Neural cell (in vitro differentiated cells): ENCODE measurements around the gene POLR3B. TPM values are rescaled to one million over a fixed set of nuclear protein-coding genes. Genes with fewer than 3 reads are reported as not detected.

Source experiments
- H2AFZ ChIP-seq: fragments of 200-600, 300-800 bp; sonication (generic), shearing (Covaris generic); 2 replicates; pipeline ENCODE4 v1.6.0; 2014; ENCODE audit warnings: low read depth, mild to moderate bottlenecking, antibody characterized with exemption, low read length, moderate library complexity
- H3F3A ChIP-seq: fragments of 200-600 bp; shearing (Covaris generic); 2 replicates; pipeline ENCODE4 v1.6.1; 2016; ENCODE audit warnings: mild to moderate bottlenecking, moderate library complexity, mixed read lengths, antibody characterized with exemption, low read length; ENCODE audit not compliant: insufficient read depth, poor library complexity, severe bottlenecking
- H3K27ac ChIP-seq: fragments of 200-600, 300-800 bp; sonication (generic), shearing (Covaris generic); 2 replicates; pipeline ENCODE4 v1.5.1; 2014; ENCODE audit warnings: mild to moderate bottlenecking, low read length, moderate library complexity
- H3K27me3 ChIP-seq: fragments of 300-800, 200-600 bp; sonication (generic), shearing (Covaris generic); 2 replicates; pipeline ENCODE4 v1.6.0; 2014; ENCODE audit warnings: mild to moderate bottlenecking, low read depth, low read length, moderate library complexity; ENCODE audit not compliant: insufficient read depth
- H3K36me3 ChIP-seq: fragments of 300-800, 200-600 bp; sonication (generic), shearing (Covaris generic); 2 replicates; pipeline ENCODE4 v1.5.1; 2014; ENCODE audit warnings: mild to moderate bottlenecking, antibody characterized with exemption, low read length, moderate library complexity; ENCODE audit not compliant: insufficient read depth
- H3K4me2 ChIP-seq: fragments of 300-800, 200-600 bp; sonication (generic), shearing (Covaris generic); 2 replicates; pipeline ENCODE4 v1.6.0; 2014; ENCODE audit warnings: mild to moderate bottlenecking, low read length
- H3K4me3 ChIP-seq: fragments of 300-800, 200-600 bp; sonication (generic), shearing (Covaris generic); 2 replicates; pipeline ENCODE4 v1.5.1; 2014; ENCODE audit warnings: mild to moderate bottlenecking, low read length, moderate library complexity
- H3K79me2 ChIP-seq: fragments of 200-600 bp; shearing (Covaris generic); replicated peaks from 2 replicates; pipeline ENCODE4 v1.6.0; 2014; ENCODE audit warnings: mild to moderate bottlenecking, low read length, moderate library complexity; ENCODE audit not compliant: insufficient read depth
- H3K9ac ChIP-seq: fragments of 300-800, 200-600 bp; sonication (generic), shearing (Covaris generic); 2 replicates; pipeline ENCODE4 v1.6.1; 2016; ENCODE audit warnings: mild to moderate bottlenecking, low read length, mixed read lengths
- H3K9me2 ChIP-seq: fragments of 200-600 bp; shearing (Covaris generic); 2 replicates; pipeline ENCODE4 v1.6.1; 2016; ENCODE audit warnings: mild to moderate bottlenecking, low read length, mixed read lengths; ENCODE audit not compliant: insufficient read depth
- H3K9me3 ChIP-seq: fragments of 200-600, 300-800 bp; sonication (generic), shearing (Covaris generic); 2 replicates; pipeline ENCODE4 v1.6.1; 2016; ENCODE audit warnings: mild to moderate bottlenecking, mixed run types, low read length, moderate library complexity, mixed read lengths
- H4K20me1 ChIP-seq: fragments of 200-600 bp; shearing (Covaris generic); 2 replicates; pipeline ENCODE4 v1.6.1; 2016; ENCODE audit warnings: mild to moderate bottlenecking, mixed run types; ENCODE audit not compliant: insufficient read depth
- CTCF ChIP-seq: fragments of 450-650 bp; IDR thresholded peaks from 2 replicates; pipeline ENCODE4 v1.5.1; 2014; ENCODE audit warnings: antibody characterized with exemption, mild to moderate bottlenecking, moderate library complexity; ENCODE audit not compliant: poor library complexity, severe bottlenecking
- EP300 ChIP-seq: fragments of 450-650 bp; conservative IDR thresholded peaks from 2 replicates; pipeline ENCODE4 v1.6.1; 2014; ENCODE audit warnings: antibody characterized with exemption, mild to moderate bottlenecking, moderate library complexity; ENCODE audit not compliant: poor library complexity, severe bottlenecking
- EZH2 ChIP-seq: fragments of 200-600, 300-800 bp; shearing (Covaris generic), sonication (generic); IDR thresholded peaks from 2 replicates; pipeline ENCODE4 v1.6.1; 2014; ENCODE audit warnings: antibody characterized with exemption, low read length, borderline replicate concordance, mild to moderate bottlenecking; ENCODE audit not compliant: insufficient read depth, poor library complexity, severe bottlenecking
- MXI1 ChIP-seq: fragments of 450-650 bp; conservative IDR thresholded peaks from 2 replicates; pipeline ENCODE4 v1.6.1; 2014; ENCODE audit warnings: antibody characterized with exemption, mild to moderate bottlenecking; ENCODE audit not compliant: poor library complexity, severe bottlenecking
- POLR2AphosphoS5 ChIP-seq: IDR thresholded peaks from 2 replicates; pipeline ENCODE4 v1.6.1; 2012
- RAD21 ChIP-seq: fragments of 450-650 bp; conservative IDR thresholded peaks from 2 replicates; pipeline ENCODE4 v1.6.1; 2014; ENCODE audit warnings: antibody characterized with exemption, mild to moderate bottlenecking, moderate library complexity
- REST ChIP-seq: IDR thresholded peaks from 2 replicates; pipeline ENCODE4 v1.6.1; 2012; ENCODE audit warnings: borderline replicate concordance
- SMC3 ChIP-seq: fragments of 450-650 bp; conservative IDR thresholded peaks from 2 replicates; pipeline ENCODE4 v1.6.1; 2014; ENCODE audit warnings: antibody characterized with exemption, mild to moderate bottlenecking, moderate library complexity; ENCODE audit not compliant: poor library complexity
- TAF1 ChIP-seq: IDR thresholded peaks from 2 replicates; pipeline ENCODE4 v1.6.1; 2012; ENCODE audit warnings: low read depth
- polyA plus RNA-seq: library from polyadenylated mRNA; depleted of rRNA; stranded (reverse); fragments of >200 nt; gene quantifications from 2 replicates; pipeline ENCODE4 v1.2.3, GENCODE V29; 2014

POLR3B gene
- polyA plus RNA-seq, 1 donor from 2014 or later: 4.3 TPM

GRCh38 chr12:106333756-106334155, 23.8 kb upstream of the POLR3B start:
- Histone ChIP-seq H2AFZ (no peak overlapping the region), H3K9me2 (no peaks in the 10 kb centered on the region), H3K4me2 (no peak overlapping the region), H3F3A (no peaks in the 10 kb centered on the region), H3K27me3 (no peaks in the 10 kb centered on the region), H3K4me3 (no peak overlapping the region), H3K36me3 (peaks cover 3% of the 10 kb centered on the region), H3K79me2 (no peaks in the 10 kb centered on the region), H4K20me1 (no peaks in the 10 kb centered on the region), H3K27ac (no peak overlapping the region), H3K9ac (no peak overlapping the region), H3K9me3 (peaks cover 6% of the 10 kb centered on the region)
- TF ChIP-seq RAD21 (no peak), EZH2 (no peak)

GRCh38 chr12:106341086-106341877, 16.3 kb upstream of the POLR3B start:
- Histone ChIP-seq H3K36me3 (no peaks in the 10 kb centered on the region), H3K27ac (no peak overlapping the region), H2AFZ (no peak overlapping the region), H3K27me3 (no peaks in the 10 kb centered on the region), H3K9me3 (no peaks in the 10 kb centered on the region), H3K79me2 (no peaks in the 10 kb centered on the region), H3K4me3 (no peak overlapping the region), H4K20me1 (no peaks in the 10 kb centered on the region), H3K9me2 (no peaks in the 10 kb centered on the region), H3K4me2 (no peak overlapping the region), H3F3A (no peaks in the 10 kb centered on the region), H3K9ac (no peak overlapping the region)
- TF ChIP-seq RAD21 (no peak), EP300 (no peak), MXI1 (no peak), POLR2AphosphoS5 (no peak), REST (no peak), CTCF (no peak), EZH2 (no peak), SMC3 (no peak), TAF1 (no peak)
